ENCODE measurements around the gene MED15. TPM values are rescaled to one million over a fixed set of nuclear protein-coding genes. Genes with fewer than 3 reads are reported as not detected.
A peak's percentile ranks its signal among the peaks of the same experiment; 100 is the strongest.
"Not testable (repeated sequence)": the region's sequence is repeated elsewhere in the genome, so short reads cannot be mapped to it uniquely, and the experiment has no call there.

Gene MED15
- total RNA-seq, 1 donor from 2014 or later: 135 TPM

DNA sequence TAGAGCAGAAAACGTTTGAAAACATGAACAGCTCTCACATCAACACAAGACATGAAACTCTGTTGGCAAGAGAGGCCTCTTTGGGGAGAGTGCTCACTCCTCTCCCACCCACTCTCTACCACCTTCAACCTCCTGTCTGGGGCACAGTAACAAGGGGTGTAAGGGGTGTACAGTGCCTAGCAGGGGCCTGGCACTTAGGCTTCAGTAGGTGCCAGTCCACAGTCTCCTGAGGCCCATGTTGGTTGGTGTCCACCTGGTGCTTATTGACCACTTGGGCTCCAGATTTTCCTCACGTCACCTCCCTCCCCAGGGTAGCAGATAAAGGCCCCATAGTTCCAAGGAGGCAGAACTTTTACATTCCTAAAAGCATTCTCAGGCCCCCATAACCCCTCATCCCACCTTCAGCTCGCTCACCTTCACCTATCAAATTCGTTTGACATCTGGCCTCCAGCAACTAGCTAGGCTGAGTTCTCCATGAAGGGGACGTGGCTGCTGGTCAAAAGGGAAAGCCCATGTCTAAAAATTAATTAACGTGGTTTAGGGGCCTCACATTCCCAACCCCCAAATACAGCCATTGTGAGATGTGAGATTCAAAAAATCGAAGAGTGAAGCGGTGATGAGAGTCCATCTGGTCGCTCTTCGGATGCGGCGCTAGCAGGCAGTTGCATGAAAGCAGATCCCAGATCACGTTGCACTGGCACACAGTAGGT is 712 bp upstream of the MED15 start:
- peak overlapping the region; percentile 83 for H3K4me3 Mint-ChIP-seq
- TF ChIP-seq, protein P1, sequence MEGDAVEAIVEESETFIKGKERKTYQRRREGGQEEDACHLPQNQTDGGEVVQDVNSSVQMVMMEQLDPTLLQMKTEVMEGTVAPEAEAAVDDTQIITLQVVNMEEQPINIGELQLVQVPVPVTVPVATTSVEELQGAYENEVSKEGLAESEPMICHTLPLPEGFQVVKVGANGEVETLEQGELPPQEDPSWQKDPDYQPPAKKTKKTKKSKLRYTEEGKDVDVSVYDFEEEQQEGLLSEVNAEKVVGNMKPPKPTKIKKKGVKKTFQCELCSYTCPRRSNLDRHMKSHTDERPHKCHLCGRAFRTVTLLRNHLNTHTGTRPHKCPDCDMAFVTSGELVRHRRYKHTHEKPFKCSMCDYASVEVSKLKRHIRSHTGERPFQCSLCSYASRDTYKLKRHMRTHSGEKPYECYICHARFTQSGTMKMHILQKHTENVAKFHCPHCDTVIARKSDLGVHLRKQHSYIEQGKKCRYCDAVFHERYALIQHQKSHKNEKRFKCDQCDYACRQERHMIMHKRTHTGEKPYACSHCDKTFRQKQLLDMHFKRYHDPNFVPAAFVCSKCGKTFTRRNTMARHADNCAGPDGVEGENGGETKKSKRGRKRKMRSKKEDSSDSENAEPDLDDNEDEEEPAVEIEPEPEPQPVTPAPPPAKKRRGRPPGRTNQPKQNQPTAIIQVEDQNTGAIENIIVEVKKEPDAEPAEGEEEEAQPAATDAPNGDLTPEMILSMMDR (IDR thresholded peaks at IDR 0.05; ENCODE audit: unreplicated experiment): no peak
- no peak for DNase-seq (ENCODE audit: low spot score in 2 of 2, unreplicated experiment in 2 of 2)
- no peaks in the 10 kb centered on the region for H3K27me3 Mint-ChIP-seq (ENCODE audit: low read depth)
- peak overlapping the region; percentile 98 for H3K27ac Mint-ChIP-seq
- H3K9me3 Mint-ChIP-seq: no peaks in the 10 kb centered on the region
- H3K36me3 Mint-ChIP-seq: no peaks in the 10 kb centered on the region
- peaks cover 51% of the 10 kb centered on the region for H3K4me1 Mint-ChIP-seq

DNA sequence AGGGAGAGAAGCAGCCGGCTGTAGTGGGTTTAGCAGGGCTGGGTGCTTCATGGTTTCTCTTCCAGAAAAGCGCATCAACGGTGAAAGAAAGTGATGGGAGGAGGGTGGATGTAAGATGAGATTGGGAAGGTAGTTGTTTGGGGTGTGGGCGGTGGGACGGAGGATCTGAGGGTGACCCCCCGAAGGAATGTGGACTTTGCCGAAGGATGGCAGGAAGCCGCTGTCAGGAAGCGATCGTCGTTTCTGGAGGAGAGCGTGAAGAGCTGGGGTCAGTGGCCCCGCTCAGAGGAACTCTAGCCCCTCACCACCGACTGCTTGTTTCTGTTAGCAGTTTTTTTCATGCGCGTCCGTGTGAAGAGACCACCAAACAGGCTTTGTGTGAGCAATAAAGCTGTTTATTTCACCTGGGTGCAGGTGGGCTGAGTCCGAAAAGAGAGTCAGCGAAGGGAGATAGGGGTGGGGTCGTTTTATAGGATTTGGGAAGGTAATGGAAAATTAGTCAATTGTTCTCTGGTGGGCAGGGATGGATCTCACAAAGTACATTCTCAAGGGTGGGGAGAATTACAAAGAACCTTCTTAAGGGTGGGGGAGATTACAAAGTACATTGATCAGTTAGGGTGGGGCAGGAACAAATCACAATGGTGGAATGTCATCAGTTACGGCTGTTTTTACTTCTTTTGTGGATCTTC is 801 bp downstream of the MED15 start:
- not testable (repeated sequence) for DNase-seq (ENCODE audit: low spot score in 2 of 2, unreplicated experiment in 2 of 2); H3K27me3 Mint-ChIP-seq (ENCODE audit: low read depth); H3K36me3 Mint-ChIP-seq; H3K9me3 Mint-ChIP-seq
- Mint-ChIP-seq H3K27ac (peak overlapping the region; percentile 98), H3K4me1 (peaks cover 58% of the 10 kb centered on the region), H3K4me3 (peak overlapping the region; percentile 83)

DNA sequence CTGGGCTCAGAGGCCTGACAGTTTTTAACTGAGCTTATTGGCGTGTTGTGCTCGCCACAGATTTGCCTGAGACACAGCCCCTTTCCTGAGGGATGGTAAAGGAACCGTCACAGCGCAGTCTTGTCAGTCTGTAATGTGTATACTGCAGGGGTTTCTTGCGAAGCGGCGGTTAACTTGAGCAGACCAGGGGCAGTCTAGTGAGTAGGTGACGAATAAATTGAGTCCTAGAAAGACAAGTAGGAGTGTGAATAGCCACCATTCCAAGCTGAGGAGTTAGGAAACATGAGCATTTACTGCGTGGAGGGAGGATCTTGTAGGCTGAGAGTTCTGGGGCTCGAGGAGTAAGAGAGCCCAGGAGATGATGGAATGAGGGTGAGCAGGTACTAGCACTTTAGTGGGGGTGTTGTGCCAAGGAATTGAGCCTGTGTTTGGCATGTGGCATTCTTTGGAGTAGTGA is 1.4 kb downstream of the MED15 start:
- H3K27ac Mint-ChIP-seq: peak overlapping the region; percentile 98
- H3K36me3 Mint-ChIP-seq: no peaks in the 10 kb centered on the region
- TF ChIP-seq, protein P1 (IDR thresholded peaks at IDR 0.05; ENCODE audit: unreplicated experiment): no peak
- peaks cover 56% of the 10 kb centered on the region for H3K4me1 Mint-ChIP-seq
- no peaks in the 10 kb centered on the region for H3K27me3 Mint-ChIP-seq (ENCODE audit: low read depth)
- H3K4me3 Mint-ChIP-seq: peak overlapping the region; percentile 83
- DNase-seq (ENCODE audit: low spot score in 2 of 2, unreplicated experiment in 2 of 2): no peak
- no peaks in the 10 kb centered on the region for H3K9me3 Mint-ChIP-seq

DNA sequence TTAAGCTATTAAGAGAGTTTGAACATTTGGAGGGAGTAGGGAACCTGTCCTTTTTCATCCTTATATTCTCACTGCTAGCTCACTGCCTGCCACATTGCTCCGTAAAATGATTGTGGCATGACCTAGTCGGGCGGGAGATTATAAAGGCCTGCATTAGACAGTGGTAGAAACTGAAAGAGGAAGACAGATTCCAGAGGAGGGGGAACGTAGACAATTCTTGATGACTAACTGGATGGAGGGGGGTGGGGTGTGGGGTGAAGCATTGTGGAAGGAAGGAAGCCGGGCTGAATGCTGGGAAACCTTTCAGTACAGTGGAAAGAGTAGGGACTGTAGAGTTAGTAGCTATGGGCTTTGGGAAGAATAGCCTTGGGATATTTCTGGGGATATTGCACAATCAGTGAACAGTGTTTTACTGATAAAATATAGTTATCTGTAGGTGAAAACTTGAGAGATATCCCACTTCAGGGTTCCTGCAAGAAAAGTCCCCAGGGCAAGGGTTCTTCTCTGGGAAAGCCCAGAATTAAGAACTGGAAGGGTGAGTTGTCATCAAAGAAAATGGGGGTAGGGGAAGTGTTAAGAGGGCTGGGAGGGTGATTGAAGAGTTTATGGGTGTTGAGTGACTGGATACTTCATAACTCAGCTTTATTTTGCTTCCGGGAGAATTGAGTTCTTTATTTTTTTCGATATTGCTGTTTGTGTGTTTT is 2.1 kb downstream of the MED15 start:
- TF ChIP-seq, protein P1 (IDR thresholded peaks at IDR 0.05; ENCODE audit: unreplicated experiment): no peak
- peak overlapping the region; percentile 98 for H3K27ac Mint-ChIP-seq

DNA sequence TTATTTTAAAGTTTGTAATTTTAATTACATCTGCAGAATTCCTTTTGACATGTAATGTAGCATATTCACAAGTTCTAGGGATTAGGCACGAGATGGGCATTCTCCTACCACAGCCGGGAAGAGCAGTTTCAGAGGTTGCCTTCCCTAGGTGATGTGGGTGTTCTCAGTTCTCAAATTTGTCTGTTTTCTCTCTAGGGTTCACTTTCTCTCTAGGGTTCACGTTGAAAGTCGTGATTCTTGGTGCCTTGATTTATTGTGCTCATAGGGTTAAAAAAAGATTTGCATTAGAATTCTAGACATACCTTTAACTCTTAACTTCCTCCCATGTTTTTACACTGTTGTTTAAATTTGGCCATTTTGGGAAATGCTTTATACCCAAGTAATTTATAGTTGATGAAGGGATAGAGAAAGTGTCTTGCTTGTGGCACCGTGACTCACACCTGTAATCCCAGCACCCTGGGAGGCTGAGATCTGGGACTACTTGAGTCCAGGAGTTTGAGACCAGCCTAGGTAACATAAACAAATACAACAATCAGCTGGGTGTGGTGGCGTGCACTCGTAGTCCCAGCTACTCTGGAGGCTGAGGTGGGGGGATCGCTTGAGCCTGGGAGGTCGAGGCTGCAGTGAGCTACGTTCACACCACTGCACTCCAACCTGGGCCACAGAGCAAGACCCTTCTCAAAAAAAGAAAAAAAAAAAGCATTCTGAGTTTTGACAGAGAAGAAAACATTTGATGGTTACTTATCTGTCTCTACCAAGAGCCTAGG is 3.6 kb downstream of the MED15 start:
- no peak for DNase-seq (ENCODE audit: low spot score in 2 of 2, unreplicated experiment in 2 of 2)
- Mint-ChIP-seq H3K27me3 (ENCODE audit: low read depth) (no peaks in the 10 kb centered on the region), H3K36me3 (peaks cover 4% of the 10 kb centered on the region), H3K9me3 (no peaks in the 10 kb centered on the region), H3K4me1 (peaks cover 48% of the 10 kb centered on the region), H3K27ac (peak overlapping the region; percentile 98), H3K4me3 (peak overlapping the region; percentile 83)
- TF ChIP-seq, protein P1 (IDR thresholded peaks at IDR 0.05; ENCODE audit: unreplicated experiment): no peak

More for the DNA sequence above, 2.1 kb downstream of the MED15 start:
- Mint-ChIP-seq H3K4me1 (peaks cover 49% of the 10 kb centered on the region), H3K4me3 (peak overlapping the region; percentile 83), H3K27me3 (ENCODE audit: low read depth) (no peaks in the 10 kb centered on the region), H3K9me3 (no peaks in the 10 kb centered on the region), H3K36me3 (no peaks in the 10 kb centered on the region)
- DNase-seq (ENCODE audit: low spot score in 2 of 2, unreplicated experiment in 2 of 2): peak; percentile 44 to 56
